Liver (tissue), 9 donors: Measurements from ENCODE around the gene TCF21. TPM values are rescaled to one million over a fixed set of nuclear protein-coding genes. Genes with fewer than 3 reads are reported as not detected.
A peak's percentile ranks its signal among the peaks of the same experiment; 100 is the strongest.

Source experiments
- DNase-seq: peaks from one replicate; pipeline ENCODE4 v3.0.0-alpha.2; 2017; ENCODE audit warnings: low spot score
- H3K27ac ChIP-seq, 2 donors: one replicate each; pipeline ENCODE4 v1.7.0; 2013; ENCODE audit warnings: inconsistent platforms in 2 of 2, low read length in 2 of 2, control low read depth in 1 of 2, low read depth in 1 of 2, mild to moderate bottlenecking in 1 of 2
- H3K27me3 ChIP-seq, 4 donors: one replicate each; pipeline versions ENCODE4 v1.6.1 to v1.7.0; 2013; ENCODE audit warnings: low read length in 3 of 4, inconsistent platforms in 1 of 4, mild to moderate bottlenecking in 1 of 4, moderate library complexity in 1 of 4; ENCODE audit not compliant: control insufficient read depth in 4 of 4, insufficient read depth in 4 of 4
- H3K36me3 ChIP-seq, 4 donors: one replicate each; pipeline versions ENCODE4 v1.6.1 to v1.7.0; 2013; ENCODE audit warnings: low read length in 3 of 4, mild to moderate bottlenecking in 3 of 4, low read depth in 1 of 4, moderate library complexity in 1 of 4; ENCODE audit not compliant: control insufficient read depth in 4 of 4, insufficient read depth in 3 of 4
- H3K4me1 ChIP-seq, 4 donors: one replicate each; pipeline versions ENCODE4 v1.6.1 to v1.7.0; 2013; ENCODE audit warnings: low read length in 3 of 4, mild to moderate bottlenecking in 3 of 4, moderate library complexity in 1 of 4; ENCODE audit not compliant: control insufficient read depth in 4 of 4, insufficient read depth in 4 of 4
- H3K4me3 ChIP-seq, 3 donors: one replicate each; pipeline versions ENCODE4 v1.6.1 to v1.7.0; 2013; ENCODE audit warnings: low read length in 3 of 3, control low read depth in 1 of 3, low read depth in 1 of 3, mild to moderate bottlenecking in 1 of 3
- H3K9ac ChIP-seq, 2 donors: one replicate each; pipeline ENCODE4 v1.7.0; 2013; ENCODE audit warnings: low read length in 2 of 2, mild to moderate bottlenecking in 2 of 2, moderate library complexity in 2 of 2, control low read depth in 1 of 2, low read depth in 1 of 2
- H3K9me3 ChIP-seq, 4 donors: one replicate each; pipeline versions ENCODE4 v1.6.1 to v1.7.0; 2013; ENCODE audit warnings: low read length in 3 of 4; ENCODE audit not compliant: control insufficient read depth in 4 of 4
- ATF3 ChIP-seq: IDR thresholded peaks from 2 replicates; pipeline ENCODE4 v1.6.1; 2016; ENCODE audit warnings: antibody characterized with exemption
- CTCF ChIP-seq: fragments of 150-350 bp; IDR thresholded peaks from 2 replicates; pipeline ENCODE4 v1.5.1; 2017; ENCODE audit warnings: improper control_type of control experiment, low read depth, low read length; ENCODE audit not compliant: missing input control
- EGR1 ChIP-seq, 2 donors: IDR thresholded peaks; 2 replicates each; pipeline ENCODE4 v1.6.1; 2016 to 2018; ENCODE audit warnings: antibody characterized with exemption in 2 of 2, low read depth in 2 of 2
- FOXA1 ChIP-seq: IDR thresholded peaks from 2 replicates; pipeline ENCODE4 v1.6.1; 2016; ENCODE audit warnings: antibody characterized with exemption
- FOXA2 ChIP-seq: IDR thresholded peaks from 2 replicates; pipeline ENCODE4 v1.6.1; 2016; ENCODE audit warnings: antibody characterized with exemption
- GABPA ChIP-seq, 2 donors: IDR thresholded peaks in 1 of 2; conservative IDR thresholded peaks in 1 of 2; 2 replicates each; pipeline ENCODE4 v1.6.1; 2016; ENCODE audit warnings: antibody characterized with exemption in 2 of 2, mild to moderate bottlenecking in 1 of 2, moderate library complexity in 1 of 2
- HNF4A ChIP-seq, 2 donors: conservative IDR thresholded peaks; 2 replicates each; pipeline ENCODE4 v1.6.1; 2016; ENCODE audit warnings: antibody characterized with exemption in 2 of 2, mild to moderate bottlenecking in 2 of 2
- HNF4G ChIP-seq: IDR thresholded peaks from 2 replicates; pipeline ENCODE4 v1.6.1; 2016; ENCODE audit warnings: antibody characterized with exemption
- JUND ChIP-seq, 2 donors: IDR thresholded peaks; 2 replicates each; pipeline ENCODE4 v1.6.1; 2016; ENCODE audit warnings: antibody characterized with exemption in 2 of 2
- MAX ChIP-seq: IDR thresholded peaks from 2 replicates; pipeline ENCODE4 v1.6.1; 2016; ENCODE audit warnings: antibody characterized with exemption
- NR2F2 ChIP-seq: IDR thresholded peaks from 2 replicates; pipeline ENCODE4 v1.6.1; 2016; ENCODE audit warnings: antibody characterized with exemption
- RAD21 ChIP-seq, 2 donors: IDR thresholded peaks; 2 replicates each; pipeline ENCODE4 v1.6.1; 2016; ENCODE audit warnings: antibody characterized with exemption in 2 of 2, mild to moderate bottlenecking in 2 of 2
- REST ChIP-seq: IDR thresholded peaks from 2 replicates; pipeline ENCODE4 v1.6.1; 2016; ENCODE audit warnings: antibody characterized with exemption, mild to moderate bottlenecking
- RXRA ChIP-seq, 2 donors: IDR thresholded peaks; 2 replicates each; pipeline ENCODE4 v1.6.1; 2017 to 2018; ENCODE audit warnings: antibody characterized with exemption in 2 of 2, mild to moderate bottlenecking in 1 of 2
- SP1 ChIP-seq: IDR thresholded peaks from 2 replicates; pipeline ENCODE4 v1.6.1; 2018; ENCODE audit warnings: antibody characterized with exemption, mild to moderate bottlenecking
- TAF1 ChIP-seq: conservative IDR thresholded peaks from 2 replicates; pipeline ENCODE4 v1.6.1; 2016; ENCODE audit warnings: antibody characterized with exemption, mild to moderate bottlenecking
- YY1 ChIP-seq: IDR thresholded peaks from 2 replicates; pipeline ENCODE4 v1.6.1; 2016; ENCODE audit warnings: antibody characterized with exemption, mild to moderate bottlenecking
- ZBTB33 ChIP-seq: IDR thresholded peaks from 2 replicates; pipeline ENCODE4 v1.6.1; 2016; ENCODE audit warnings: antibody characterized with exemption
- WGBS: extraction: QIAGEN DNeasy Blood & Tissue Kit; methylation state at CpG from one replicate; pipeline ENCODE4 v1.1.7; 2013; 5-methylcytosine and 5-hydroxymethylcytosine counted together
- polyA plus RNA-seq, 2 donors: library from polyadenylated mRNA; stranded (reverse) in 1 of 2; unstranded in 1 of 2; fragments of 200-250 nt in 1 of 2; fragments of >200 nt in 1 of 2; fragmentation: Nextera tagmentation in 1 of 2; extraction: Ambion mirVana in 1 of 2; gene quantifications; one replicate each; pipeline versions ENCODE4 v1.2.1 to v1.2.3, GENCODE V29; 2013 to 2015
- total RNA-seq, 2 donors: library from RNA; depleted of rRNA; stranded (reverse); fragments of >200 nt; gene quantifications; one replicate each; pipeline ENCODE4 v1.2.3, GENCODE V29; 2014
- donor health status: healthy.
- donor health status: healthy.
- donor health status: healthy.
- donor health status: healthy.
- donor health status: healthy.

TCF21 gene
- total RNA-seq (1 to 10 TPM in 1 of 2 donors, under 1 TPM in 1; 0.67 to 1.1 TPM), polyA plus RNA-seq (1 to 10 TPM in 1 of 2 donors, under 1 TPM in 1; 0.57 to 1.0 TPM)

- DNase-seq, result no peak
- Histone ChIP-seq H3K9ac (no peak within 1 kb of the TSS), H3K36me3 (no peaks in the 10 kb centered on the region), H3K27ac (peak within 1 kb of the TSS; percentile 51 to 74), H3K9me3 (peaks cover 0 to 5% (median 2%) of the 10 kb centered on the region in 4 donors), H3K27me3 (peaks cover 4 to 49% (median 18%) of the 10 kb centered on the region in 4 donors), H3K4me3 (peak within 1 kb of the TSS in 2 of 3 donors; percentile 27 to 41), H3K4me1 (peaks cover 4 to 18% (median 7%) of the 10 kb centered on the region in 4 donors)
- TF ChIP-seq ATF3 (no peak), NR2F2 (no peak), FOXA1 (no peak), HNF4A (conservative IDR thresholded peaks at IDR 0.05) (no peak), YY1 (no peak), JUND (IDR thresholded peaks at IDR 0.05) (no peak), CTCF (no peak), GABPA (IDR thresholded peaks at IDR 0.05 in 1 of 2, conservative IDR thresholded peaks at IDR 0.05 in 1 of 2) (no peak), SP1 (no peak), FOXA2 (no peak), HNF4G (no peak), RXRA (IDR thresholded peaks at IDR 0.05) (no peak), TAF1 (no peak), MAX (no peak), EGR1 (IDR thresholded peaks at IDR 0.05; ENCODE audit: low read depth in 2 of 2) (no peak), REST (no peak), RAD21 (IDR thresholded peaks at IDR 0.05) (no peak), ZBTB33 (no peak)
- WGBS, result 13% methylated on average over 22 of the region's 22 CpGs
Measured at GRCh38 chr6:133888929-133889556, at the start of gene TCF21. TCF21 (plus strand) TSS chr6:133889113; CDS start chr6:133889398, 285 bp downstream.
